Left ventricle myocardium inferior (tissue), 1 donor: ENCODE results near the gene PRKCE. TPM values are rescaled to one million over a fixed set of nuclear protein-coding genes. Genes with fewer than 3 reads are reported as not detected.
A peak's percentile ranks its signal among the peaks of the same experiment; 100 is the strongest.

Source experiments
- DNase-seq: peaks from one replicate; pipeline ENCODE4 v3.0.0-alpha.2; 2020
- H3K27ac ChIP-seq: fragments of 200-600 bp; replicated peaks from 2 replicates; pipeline ENCODE4 v1.8.0; 2021
- H3K27me3 ChIP-seq: fragments of 200-600 bp; 2 replicates; pipeline ENCODE4 v1.8.0; 2021; ENCODE audit warnings: low read depth
- H3K36me3 ChIP-seq: fragments of 200-600 bp; 2 replicates; pipeline ENCODE4 v1.8.0; 2021
- H3K4me1 ChIP-seq: fragments of 200-600 bp; 2 replicates; pipeline ENCODE4 v1.8.0; 2021
- H3K4me3 ChIP-seq: fragments of 200-600 bp; 2 replicates; pipeline ENCODE4 v1.8.0; 2021; ENCODE audit warnings: mild to moderate bottlenecking, moderate library complexity
- H3K9me3 ChIP-seq: fragments of 200-600 bp; replicated peaks from 2 replicates; pipeline ENCODE4 v1.8.0; 2021
- CTCF ChIP-seq: fragments of 200-600 bp; IDR thresholded peaks from 2 replicates; pipeline ENCODE4 v1.8.0; 2021; ENCODE audit warnings: antibody characterized with exemption, mild to moderate bottlenecking, borderline replicate concordance
- intact Hi-C: fragments of 100-400 bp; cut with micrococcal nuclease; formaldehyde crosslinking; loops from one replicate; pipeline ENCODE4 v1.11.0; 2022
- total RNA-seq: library from RNA; stranded (reverse); fragmentation: NEBNext Ultra II Directional; extraction: Animal tissue kit (Norgen Biotek cat#: 25700); gene quantifications from one replicate; pipeline ENCODE4 v1.2.1, GENCODE V29; 2021
- donor health status: DM: no; HTN: yes; CAD: no; lungs with severe emphysema.

The PRKCE gene
- total RNA-seq, 1 donor from 2014 or later: 14.7 TPM

GRCh38 chr2:46002947-46003346 is 351.5 kb downstream of the PRKCE start:
- peaks cover 20% of the 10 kb centered on the region for H3K36me3 ChIP-seq
- TF ChIP-seq CTCF: no peak
- H3K9me3 ChIP-seq: no peaks in the 10 kb centered on the region
- intact Hi-C loops: no loop called here
- no peaks in the 10 kb centered on the region for H3K27me3 ChIP-seq
- peak overlapping the region; percentile 63 for H3K27ac ChIP-seq
- no peak overlapping the region for H3K4me3 ChIP-seq
- no peak for DNase-seq
- peaks cover 29% of the 10 kb centered on the region for H3K4me1 ChIP-seq

- H3K4me1 ChIP-seq: peaks cover 29% of the 10 kb centered on the region
- DNase-seq: no peak
- no peak overlapping the region for H3K4me3 ChIP-seq
- intact Hi-C loops: no loop called here
- no peaks in the 10 kb centered on the region for H3K27me3 ChIP-seq
- H3K9me3 ChIP-seq: no peaks in the 10 kb centered on the region
- no peak overlapping the region for H3K27ac ChIP-seq
- H3K36me3 ChIP-seq: peaks cover 27% of the 10 kb centered on the region
- no peak for TF ChIP-seq CTCF
Measured at GRCh38 chr2:46003903-46004473, 352.5 kb downstream of the PRKCE start.

GRCh38 chr2:46006473-46007025 is 355.1 kb downstream of the PRKCE start:
- H3K4me3 ChIP-seq: no peak overlapping the region
- H3K27me3 ChIP-seq: no peaks in the 10 kb centered on the region
- no peak for TF ChIP-seq CTCF
- H3K27ac ChIP-seq: no peak overlapping the region
- peaks cover 19% of the 10 kb centered on the region for H3K4me1 ChIP-seq
- H3K9me3 ChIP-seq: no peaks in the 10 kb centered on the region
- H3K36me3 ChIP-seq: peaks cover 28% of the 10 kb centered on the region
- intact Hi-C loops: no loop called here
- DNase-seq: no peak

DNA sequence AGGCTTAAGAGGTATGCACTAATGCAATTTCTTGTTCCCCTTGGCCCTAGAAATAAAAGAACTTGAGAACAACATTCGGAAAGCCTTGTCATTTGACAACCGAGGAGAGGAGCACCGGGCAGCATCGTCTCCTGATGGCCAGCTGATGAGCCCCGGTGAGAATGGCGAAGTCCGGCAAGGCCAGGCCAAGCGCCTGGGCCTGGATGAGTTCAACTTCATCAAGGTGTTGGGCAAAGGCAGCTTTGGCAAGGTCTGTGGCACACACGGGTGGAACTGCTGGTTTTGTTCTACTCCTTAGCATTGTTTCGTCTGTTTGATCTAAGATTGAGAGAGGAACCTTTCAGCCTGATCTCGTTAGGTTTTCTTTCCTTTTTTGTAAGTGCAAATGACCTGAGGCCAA is 355.9 kb downstream of the PRKCE start:
- Histone ChIP-seq H3K4me1 (peaks cover 10% of the 10 kb centered on the region), H3K27me3 (no peaks in the 10 kb centered on the region), H3K36me3 (peaks cover 37% of the 10 kb centered on the region), H3K4me3 (no peak overlapping the region), H3K27ac (no peak overlapping the region), H3K9me3 (no peaks in the 10 kb centered on the region)
- DNase-seq: no peak
- TF ChIP-seq CTCF: no peak
- intact Hi-C loops: no loop called here

GRCh38 chr2:46008091-46008870 is 356.8 kb downstream of the PRKCE start:
- Histone ChIP-seq H3K36me3 (peaks cover 38% of the 10 kb centered on the region), H3K9me3 (no peaks in the 10 kb centered on the region), H3K4me3 (no peak overlapping the region), H3K27me3 (no peaks in the 10 kb centered on the region), H3K27ac (no peak overlapping the region), H3K4me1 (peaks cover 4% of the 10 kb centered on the region)
- no peak for DNase-seq
- TF ChIP-seq CTCF: no peak
- intact Hi-C loops: no loop called here
